Muscle layer of duodenum (tissue), 2 donors: ENCODE data around the gene RABGGTB.
A peak's percentile ranks its signal among the peaks of the same experiment; 100 is the strongest.
"Not testable (repeated sequence)": the region's sequence is repeated elsewhere in the genome, so short reads cannot be mapped to it uniquely, and the experiment has no call there.

Experiments used
- H3K27ac ChIP-seq: one replicate; pipeline ENCODE4 v1.7.0; 2013; ENCODE audit warnings: mild to moderate bottlenecking, low read length
- H3K27me3 ChIP-seq: one replicate; pipeline ENCODE4 v1.7.0; 2013; ENCODE audit warnings: low read depth, mild to moderate bottlenecking, control low read depth, low read length
- H3K36me3 ChIP-seq, 2 donors: one replicate each; pipeline ENCODE4 v1.7.0; 2013; ENCODE audit warnings: low read length in 2 of 2, control low read depth in 1 of 2, mild to moderate bottlenecking in 1 of 2; ENCODE audit not compliant: insufficient read depth in 2 of 2, control insufficient read depth in 1 of 2
- H3K4me1 ChIP-seq, 2 donors: one replicate each; pipeline ENCODE4 v1.7.0; 2013; ENCODE audit warnings: low read length in 2 of 2, mild to moderate bottlenecking in 2 of 2, control low read depth in 1 of 2, moderate library complexity in 1 of 2; ENCODE audit not compliant: insufficient read depth in 2 of 2, control insufficient read depth in 1 of 2
- H3K4me3 ChIP-seq, 2 donors: one replicate each; pipeline ENCODE4 v1.7.0; 2013; ENCODE audit warnings: low read length in 2 of 2, low read depth in 1 of 2, mild to moderate bottlenecking in 1 of 2
- H3K9me3 ChIP-seq, 2 donors: one replicate each; pipeline ENCODE4 v1.7.0; 2013; ENCODE audit warnings: low read length in 2 of 2, control low read depth in 1 of 2, mild to moderate bottlenecking in 1 of 2; ENCODE audit not compliant: control insufficient read depth in 1 of 2
- donor health status: healthy.

The RABGGTB gene

GRCh38 chr1:75778694-75779093 lies 7.4 kb upstream of the RABGGTB start:
- not testable (repeated sequence) for H3K36me3 ChIP-seq, H3K27me3 ChIP-seq, H3K4me3 ChIP-seq, H3K9me3 ChIP-seq, H3K27ac ChIP-seq, H3K4me1 ChIP-seq

- not testable (repeated sequence) for H3K4me1 ChIP-seq, H3K27ac ChIP-seq, H3K4me3 ChIP-seq, H3K36me3 ChIP-seq, H3K27me3 ChIP-seq, H3K9me3 ChIP-seq
Observed at GRCh38 chr1:75780183-75780582, 5.9 kb upstream of the RABGGTB start.

GRCh38 chr1:75783920-75784319 lies 2.1 kb upstream of the RABGGTB start:
- H3K27me3 ChIP-seq, H3K4me3 ChIP-seq, H3K9me3 ChIP-seq, H3K36me3 ChIP-seq, H3K27ac ChIP-seq: not testable (repeated sequence)
- H3K4me1 ChIP-seq: peaks cover 4 to 17% of the 10 kb centered on the region in 2 donors

- H3K4me3 ChIP-seq: peak overlapping the region; percentile 80 to 96
- H3K27ac ChIP-seq: peak overlapping the region; percentile 97
- no peaks in the 10 kb centered on the region for H3K27me3 ChIP-seq
- peaks cover 5 to 16% of the 10 kb centered on the region in 2 donors for H3K36me3 ChIP-seq
- H3K9me3 ChIP-seq: no peaks in the 10 kb centered on the region
- peaks cover 9 to 29% of the 10 kb centered on the region in 2 donors for H3K4me1 ChIP-seq
Observed at GRCh38 chr1:75785320-75785982, 605 bp upstream of the RABGGTB start.

- Histone ChIP-seq H3K9me3 (no peaks in the 10 kb centered on the region), H3K27me3 (no peaks in the 10 kb centered on the region), H3K27ac (peak overlapping the region; percentile 97), H3K36me3 (peaks cover 17 to 29% of the 10 kb centered on the region in 2 donors), H3K4me3 (peak overlapping the region; percentile 80 to 96), H3K4me1 (peaks cover 9 to 34% of the 10 kb centered on the region in 2 donors)
Observed at GRCh38 chr1:75786901-75787493, 941 bp downstream of the RABGGTB start.

- Histone ChIP-seq H3K27ac (peak overlapping the region; percentile 97), H3K4me1 (peaks cover 9 to 34% of the 10 kb centered on the region in 2 donors), H3K27me3 (no peaks in the 10 kb centered on the region), H3K36me3 (peaks cover 22 to 34% of the 10 kb centered on the region in 2 donors), H3K4me3 (peak overlapping the region; percentile 80 to 96), H3K9me3 (no peaks in the 10 kb centered on the region)
Observed at GRCh38 chr1:75787524-75787923, 1.5 kb downstream of the RABGGTB start.

- Histone ChIP-seq H3K4me1 (peaks cover 9 to 34% of the 10 kb centered on the region in 2 donors), H3K4me3 (no peak overlapping the region), H3K36me3 (peaks cover 36 to 53% of the 10 kb centered on the region in 2 donors), H3K27me3 (no peaks in the 10 kb centered on the region), H3K9me3 (no peaks in the 10 kb centered on the region), H3K27ac (no peak overlapping the region)
Observed at GRCh38 chr1:75789988-75790387, 3.9 kb downstream of the RABGGTB start.

GRCh38 chr1:75791022-75791421 lies 5.0 kb downstream of the RABGGTB start:
- peak overlapping the region in 1 of 2 donors; percentile 9 for H3K4me3 ChIP-seq
- H3K36me3 ChIP-seq: peaks cover 45 to 60% of the 10 kb centered on the region in 2 donors
- no peak overlapping the region for H3K27ac ChIP-seq
- no peaks in the 10 kb centered on the region for H3K27me3 ChIP-seq
- H3K9me3 ChIP-seq: no peaks in the 10 kb centered on the region
- H3K4me1 ChIP-seq: peaks cover 9 to 34% of the 10 kb centered on the region in 2 donors

- Histone ChIP-seq H3K27me3 (no peaks in the 10 kb centered on the region), H3K4me3 (no peak overlapping the region), H3K4me1 (peaks cover 9 to 34% of the 10 kb centered on the region in 2 donors), H3K27ac (no peak overlapping the region), H3K36me3 (peaks cover 48 to 65% of the 10 kb centered on the region in 2 donors), H3K9me3 (no peaks in the 10 kb centered on the region)
Observed at GRCh38 chr1:75792091-75792490, 6.0 kb downstream of the RABGGTB start.

- peaks cover 48 to 57% of the 10 kb centered on the region in 2 donors for H3K36me3 ChIP-seq
- H3K9me3 ChIP-seq: no peaks in the 10 kb centered on the region
- H3K4me3 ChIP-seq: no peak overlapping the region
- no peak overlapping the region for H3K27ac ChIP-seq
- H3K4me1 ChIP-seq: peaks cover 6 to 13% of the 10 kb centered on the region in 2 donors
- H3K27me3 ChIP-seq: no peaks in the 10 kb centered on the region
Observed at GRCh38 chr1:75794382-75794781, 8.3 kb downstream of the RABGGTB start.

- H3K4me1 ChIP-seq: peaks cover 0 to 2% of the 10 kb centered on the region in 2 donors
- peaks cover 40 to 48% of the 10 kb centered on the region in 2 donors for H3K36me3 ChIP-seq
- no peak overlapping the region for H3K27ac ChIP-seq
- H3K4me3 ChIP-seq: no peak overlapping the region
- no peaks in the 10 kb centered on the region for H3K27me3 ChIP-seq
- H3K9me3 ChIP-seq: no peaks in the 10 kb centered on the region
Observed at GRCh38 chr1:75795703-75796193, 9.7 kb downstream of the RABGGTB start.
